Tibial nerve (tissue), 4 donors: ENCODE measurements around the gene XIRP1.

Experiments used
- EP300 ChIP-seq, 2 donors: sonication (generic); formaldehyde crosslinking; IDR thresholded peaks; one replicate each; pipeline ENCODE4 v1.6.1; 2017; ENCODE audit warnings: antibody characterized with exemption in 2 of 2, mild to moderate bottlenecking in 1 of 2
- POLR2A ChIP-seq, 2 donors: fragments of 450-650 bp; IDR thresholded peaks; one replicate each; pipeline ENCODE4 v1.6.1; 2017; ENCODE audit warnings: antibody characterized with exemption in 2 of 2, mild to moderate bottlenecking in 2 of 2, moderate library complexity in 2 of 2
- TF ChIP-seq, protein P1 (sequence below), 5 experiments: fragments of 200-600 bp in 3 of 5; fragments of 450-650 bp in 2 of 5; sonication (generic) in 3 of 5; IDR thresholded peaks; one replicate each; pipeline ENCODE4 v1.5.1; 2016 to 2019; ENCODE audit warnings: antibody characterized with exemption in 5 of 5, mild to moderate bottlenecking in 3 of 5, moderate library complexity in 2 of 5

DNA sequence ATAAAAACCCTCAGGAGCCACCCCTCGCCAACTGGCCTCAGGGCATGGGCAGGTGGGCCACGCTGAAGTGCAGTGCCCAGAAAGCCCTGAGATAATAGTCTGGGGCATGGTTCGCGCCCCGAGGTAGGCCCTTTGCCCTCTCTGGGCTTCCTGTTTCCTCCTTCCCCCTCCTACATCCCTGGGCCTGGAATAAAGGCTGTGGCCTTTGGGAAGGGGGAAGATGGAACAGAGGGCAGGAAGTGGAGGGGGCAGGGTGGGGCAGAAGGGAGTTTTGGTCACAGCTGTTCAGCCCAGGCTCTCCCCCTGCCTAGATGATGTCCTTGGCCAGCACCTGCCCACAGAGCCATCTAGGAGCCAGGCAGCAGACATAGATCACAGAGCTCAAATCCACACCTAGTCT is 50.3 kb downstream of the XIRP1 start:
- TF ChIP-seq, protein P1, sequence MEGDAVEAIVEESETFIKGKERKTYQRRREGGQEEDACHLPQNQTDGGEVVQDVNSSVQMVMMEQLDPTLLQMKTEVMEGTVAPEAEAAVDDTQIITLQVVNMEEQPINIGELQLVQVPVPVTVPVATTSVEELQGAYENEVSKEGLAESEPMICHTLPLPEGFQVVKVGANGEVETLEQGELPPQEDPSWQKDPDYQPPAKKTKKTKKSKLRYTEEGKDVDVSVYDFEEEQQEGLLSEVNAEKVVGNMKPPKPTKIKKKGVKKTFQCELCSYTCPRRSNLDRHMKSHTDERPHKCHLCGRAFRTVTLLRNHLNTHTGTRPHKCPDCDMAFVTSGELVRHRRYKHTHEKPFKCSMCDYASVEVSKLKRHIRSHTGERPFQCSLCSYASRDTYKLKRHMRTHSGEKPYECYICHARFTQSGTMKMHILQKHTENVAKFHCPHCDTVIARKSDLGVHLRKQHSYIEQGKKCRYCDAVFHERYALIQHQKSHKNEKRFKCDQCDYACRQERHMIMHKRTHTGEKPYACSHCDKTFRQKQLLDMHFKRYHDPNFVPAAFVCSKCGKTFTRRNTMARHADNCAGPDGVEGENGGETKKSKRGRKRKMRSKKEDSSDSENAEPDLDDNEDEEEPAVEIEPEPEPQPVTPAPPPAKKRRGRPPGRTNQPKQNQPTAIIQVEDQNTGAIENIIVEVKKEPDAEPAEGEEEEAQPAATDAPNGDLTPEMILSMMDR (IDR thresholded peaks at IDR 0.05), result no peak
- TF ChIP-seq POLR2A (IDR thresholded peaks at IDR 0.05) (no peak), EP300 (IDR thresholded peaks at IDR 0.05) (peak in 1 of 2 donors; percentile 25)
